Thoracic aorta (tissue), 2 donors: ENCODE measurements around the gene PARP16. TPM values are rescaled to one million over a fixed set of nuclear protein-coding genes. Genes with fewer than 3 reads are reported as not detected.

ENCODE experiments used
- ATAC-seq: fragments of 150-250 bp; one replicate; pipeline ENCODE4 v1.8.0; 2017; ENCODE audit warnings: low read depth; ENCODE audit not compliant: insufficient number of reproducible peaks, low FRiP score
- DNase-seq: peaks from one replicate; pipeline ENCODE4 v3.0.0-alpha.2; 2020; ENCODE audit warnings: low spot score
- H3K27ac ChIP-seq, 2 donors: fragments of 200-600 bp; sonication (generic); 1 replicate in 1 of 2; 2 replicates in 1 of 2; pipeline ENCODE4 v1.5.1; 2016; ENCODE audit warnings: mild to moderate bottlenecking in 2 of 2, moderate library complexity in 2 of 2
- H3K27me3 ChIP-seq: fragments of 200-600 bp; sonication (generic); replicated peaks from 2 replicates; pipeline ENCODE4 v1.6.0; 2016; ENCODE audit warnings: mild to moderate bottlenecking; ENCODE audit not compliant: insufficient read depth
- H3K36me3 ChIP-seq: fragments of 200-600 bp; sonication (generic); one replicate; pipeline ENCODE4 v1.5.1; 2016
- H3K4me1 ChIP-seq, 2 donors: fragments of 200-600 bp; sonication (generic); 1 replicate in 1 of 2; 2 replicates in 1 of 2; pipeline versions ENCODE4 v1.5.1 to v1.6.0; 2016; ENCODE audit warnings: low read depth in 2 of 2, mild to moderate bottlenecking in 1 of 2; ENCODE audit not compliant: control insufficient read depth in 1 of 2
- H3K4me3 ChIP-seq: fragments of 200-600 bp; sonication (generic); 2 replicates; pipeline ENCODE4 v1.5.1; 2016; ENCODE audit warnings: mild to moderate bottlenecking
- H3K9me3 ChIP-seq: fragments of 200-600 bp; sonication (generic); 2 replicates; pipeline ENCODE4 v1.5.1; 2016
- total RNA-seq, 2 donors: library from RNA; depleted of rRNA; stranded (reverse); fragments of >200 nt; gene quantifications; one replicate each; pipeline versions ENCODE4 v1.1.0 to v1.2.3, GENCODE V29; 2016
- TF ChIP-seq, protein P1 (sequence below): fragments of 200-600 bp; sonication (generic); IDR thresholded peaks from one replicate; pipeline ENCODE4 v1.5.1; 2019; ENCODE audit warnings: antibody characterized with exemption

PARP16 gene
- total RNA-seq, 2 donors from 2014 or later: 7.2 to 15.4 TPM

DNA sequence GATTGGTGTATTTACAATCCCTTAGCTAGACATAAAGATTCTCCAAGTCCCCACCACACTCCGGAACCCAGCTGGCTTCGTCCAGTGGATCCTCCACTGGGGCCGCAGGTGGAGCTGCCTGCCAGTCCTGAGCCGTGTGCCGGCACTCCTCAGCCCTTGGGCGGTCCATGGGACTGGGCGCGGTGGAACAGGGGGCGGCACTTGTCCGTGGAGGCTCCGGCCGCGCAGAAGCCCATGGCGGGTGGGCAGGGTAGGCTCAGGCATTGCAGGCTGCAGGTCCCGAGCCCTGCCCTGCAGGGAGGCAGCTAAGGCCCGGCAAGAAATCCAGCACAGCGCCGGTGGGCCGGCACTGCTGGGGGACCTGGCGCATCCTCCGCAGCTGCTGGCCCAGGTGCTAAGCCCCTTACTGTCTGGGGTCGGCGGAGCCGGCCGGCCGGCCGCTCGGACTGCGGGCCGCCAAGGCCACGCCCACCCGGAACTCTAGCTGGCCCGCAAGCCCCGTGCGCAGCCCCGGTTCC, 14.3 kb upstream of the PARP16 start:
- H3K27me3 ChIP-seq: no peaks in the 10 kb centered on the region
- H3K36me3 ChIP-seq: no peaks in the 10 kb centered on the region
- TF ChIP-seq, protein P1, sequence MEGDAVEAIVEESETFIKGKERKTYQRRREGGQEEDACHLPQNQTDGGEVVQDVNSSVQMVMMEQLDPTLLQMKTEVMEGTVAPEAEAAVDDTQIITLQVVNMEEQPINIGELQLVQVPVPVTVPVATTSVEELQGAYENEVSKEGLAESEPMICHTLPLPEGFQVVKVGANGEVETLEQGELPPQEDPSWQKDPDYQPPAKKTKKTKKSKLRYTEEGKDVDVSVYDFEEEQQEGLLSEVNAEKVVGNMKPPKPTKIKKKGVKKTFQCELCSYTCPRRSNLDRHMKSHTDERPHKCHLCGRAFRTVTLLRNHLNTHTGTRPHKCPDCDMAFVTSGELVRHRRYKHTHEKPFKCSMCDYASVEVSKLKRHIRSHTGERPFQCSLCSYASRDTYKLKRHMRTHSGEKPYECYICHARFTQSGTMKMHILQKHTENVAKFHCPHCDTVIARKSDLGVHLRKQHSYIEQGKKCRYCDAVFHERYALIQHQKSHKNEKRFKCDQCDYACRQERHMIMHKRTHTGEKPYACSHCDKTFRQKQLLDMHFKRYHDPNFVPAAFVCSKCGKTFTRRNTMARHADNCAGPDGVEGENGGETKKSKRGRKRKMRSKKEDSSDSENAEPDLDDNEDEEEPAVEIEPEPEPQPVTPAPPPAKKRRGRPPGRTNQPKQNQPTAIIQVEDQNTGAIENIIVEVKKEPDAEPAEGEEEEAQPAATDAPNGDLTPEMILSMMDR: no peak
- no peaks in the 10 kb centered on the region for H3K9me3 ChIP-seq
- H3K4me3 ChIP-seq: no peak overlapping the region
- ATAC-seq (no peak), DNase-seq (no peak)
- peaks cover 6 to 20% of the 10 kb centered on the region in 2 donors for H3K4me1 ChIP-seq
- no peak overlapping the region for H3K27ac ChIP-seq

DNA sequence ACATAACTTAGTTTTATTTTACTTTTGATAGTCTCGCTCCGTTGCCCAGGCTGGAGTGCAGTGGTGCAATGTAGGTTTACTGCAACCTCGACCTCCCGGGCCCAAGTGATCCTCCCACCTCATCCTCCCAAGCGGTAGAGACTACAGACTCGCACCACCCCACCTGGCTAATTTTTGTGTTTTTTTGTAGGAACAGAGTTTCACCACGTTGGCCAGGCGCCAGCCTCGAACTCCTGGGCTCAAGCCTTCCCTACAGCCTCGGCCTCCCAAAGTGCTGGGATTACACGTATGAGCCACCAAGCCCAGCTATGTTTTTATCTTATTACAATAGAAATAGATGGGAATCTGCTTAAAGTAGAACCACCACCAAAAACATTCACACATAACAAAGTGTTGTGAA, 12.0 kb upstream of the PARP16 start:
- H3K27me3 ChIP-seq: no peaks in the 10 kb centered on the region
- DNase-seq: no peak
- peaks cover 6 to 20% of the 10 kb centered on the region in 2 donors for H3K4me1 ChIP-seq
- TF ChIP-seq, protein P1: no peak
- no peaks in the 10 kb centered on the region for H3K36me3 ChIP-seq
- H3K4me3 ChIP-seq: no peak overlapping the region
- no peak overlapping the region for H3K27ac ChIP-seq
- no peak for ATAC-seq
- H3K9me3 ChIP-seq: no peaks in the 10 kb centered on the region

DNA sequence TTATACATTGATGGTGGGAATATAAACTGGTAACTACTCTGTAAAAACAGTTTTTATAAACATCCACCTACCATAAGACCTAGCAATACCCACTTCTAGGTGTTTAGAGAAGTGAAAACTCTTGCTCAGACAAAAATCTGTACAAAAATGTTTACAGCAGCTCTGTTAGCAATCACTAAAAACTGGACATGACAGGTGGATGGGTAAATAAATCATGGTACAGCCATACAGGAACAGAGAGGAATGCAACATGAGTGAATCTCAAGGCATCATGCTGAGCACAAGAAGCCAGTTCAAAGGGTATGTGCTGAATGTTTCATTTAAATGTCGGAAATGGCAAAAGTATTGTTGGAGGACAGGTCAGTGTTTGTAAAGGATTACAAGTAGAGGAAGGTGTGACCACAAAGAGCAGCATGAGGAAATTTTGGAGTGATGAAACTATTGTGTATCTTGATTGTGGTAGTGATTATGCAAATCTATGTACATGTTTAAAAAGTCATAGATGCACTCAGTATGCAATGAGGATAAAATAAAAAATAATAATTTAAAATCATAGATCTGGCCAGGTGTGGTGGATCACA, 6.3 kb upstream of the PARP16 start:
- DNase-seq (no peak), ATAC-seq (no peak)
- TF ChIP-seq, protein P1: no peak
- H3K4me1 ChIP-seq: peaks cover 0 to 13% of the 10 kb centered on the region in 2 donors
- H3K4me3 ChIP-seq: no peak overlapping the region
- no peaks in the 10 kb centered on the region for H3K9me3 ChIP-seq
- no peak overlapping the region for H3K27ac ChIP-seq
- no peaks in the 10 kb centered on the region for H3K36me3 ChIP-seq
- no peaks in the 10 kb centered on the region for H3K27me3 ChIP-seq

DNA sequence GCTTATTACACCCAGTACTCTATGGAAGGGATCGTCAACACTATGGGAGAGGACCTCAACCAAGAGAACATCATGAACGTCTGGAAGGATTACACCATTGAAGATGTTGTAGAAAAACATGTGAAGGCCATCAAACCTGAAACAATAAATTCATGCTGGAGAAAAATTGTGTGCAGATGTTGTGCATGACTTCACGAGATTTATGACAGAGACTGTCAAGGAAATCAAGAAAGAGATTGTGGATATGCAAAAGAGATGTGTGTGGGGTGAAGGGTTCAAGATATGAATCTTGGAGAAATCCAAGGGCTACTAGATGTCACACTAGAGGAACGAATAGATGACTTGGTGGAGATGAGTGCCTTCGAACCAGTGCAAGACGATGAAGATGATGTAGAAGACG, 3.5 kb upstream of the PARP16 start:
- Histone ChIP-seq H3K27ac (no peak overlapping the region), H3K36me3 (no peaks in the 10 kb centered on the region), H3K27me3 (no peaks in the 10 kb centered on the region), H3K9me3 (no peaks in the 10 kb centered on the region), H3K4me1 (peaks cover 2 to 14% of the 10 kb centered on the region in 2 donors), H3K4me3 (no peak overlapping the region)
- TF ChIP-seq, protein P1: no peak
- ATAC-seq (no peak), DNase-seq (no peak)

DNA sequence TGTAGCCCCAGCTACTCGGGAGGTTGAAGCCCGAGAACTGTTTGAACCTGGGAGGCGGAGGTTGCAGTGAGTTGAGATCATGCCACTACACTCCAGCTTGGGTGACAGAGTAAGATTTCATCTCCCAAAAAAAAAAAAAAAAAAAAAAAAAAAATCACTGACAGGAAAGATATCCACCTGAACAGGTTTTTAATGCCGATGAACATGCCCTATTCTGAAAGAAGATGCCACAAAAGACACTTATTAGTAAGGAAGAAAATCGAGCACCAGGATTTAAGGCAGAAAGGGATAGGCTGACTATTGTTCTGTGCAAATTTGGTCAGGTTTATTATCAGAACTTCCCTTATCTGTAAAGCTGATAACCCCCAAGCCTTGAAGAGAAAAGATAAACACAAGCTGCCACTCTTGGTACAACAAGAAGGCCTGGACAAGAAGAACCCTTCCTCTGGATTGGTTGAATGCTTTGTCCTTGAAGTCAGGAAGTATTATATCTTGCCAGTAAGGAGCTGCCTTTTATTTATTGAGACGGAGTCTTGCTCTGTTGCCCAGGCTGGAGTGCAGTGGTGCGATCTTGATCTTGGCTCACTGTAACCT, 2.7 kb upstream of the PARP16 start:
- no peak overlapping the region for H3K4me3 ChIP-seq
- H3K27ac ChIP-seq: no peak overlapping the region
- peaks cover 2 to 20% of the 10 kb centered on the region in 2 donors for H3K4me1 ChIP-seq
- no peaks in the 10 kb centered on the region for H3K27me3 ChIP-seq
- H3K36me3 ChIP-seq: no peaks in the 10 kb centered on the region
- H3K9me3 ChIP-seq: no peaks in the 10 kb centered on the region
- no peak for ATAC-seq
- DNase-seq: no peak
- TF ChIP-seq, protein P1: no peak
